ENCODE data around the gene ADGRG7. TPM values are rescaled to one million over a fixed set of nuclear protein-coding genes. Genes with fewer than 3 reads are reported as not detected.
A peak's percentile ranks its signal among the peaks of the same experiment; 100 is the strongest.
"Not testable (repeated sequence)": the region's sequence is repeated elsewhere in the genome, so short reads cannot be mapped to it uniquely, and the experiment has no call there.

Gene ADGRG7
- total RNA-seq, 6 donors from 2014 or later, result not detected

GRCh38 chr3:100665230-100665629 lies 55.8 kb downstream of the ADGRG7 start:
- no peaks in the 10 kb centered on the region for H3K9me3 ChIP-seq
- DNase-seq, result no peak
- H3K27me3 ChIP-seq, result no peaks in the 10 kb centered on the region
- 57% methylated on average over 7 of the region's 7 CpGs for WGBS, 2 donors
- no peak for ATAC-seq (ENCODE audit: low FRiP score in 2 of 2)
- H3K27ac ChIP-seq, result no peak overlapping the region
- H3K4me3 ChIP-seq, result no peak overlapping the region
- no peaks in the 10 kb centered on the region for H3K36me3 ChIP-seq
- TF ChIP-seq, protein P1, sequence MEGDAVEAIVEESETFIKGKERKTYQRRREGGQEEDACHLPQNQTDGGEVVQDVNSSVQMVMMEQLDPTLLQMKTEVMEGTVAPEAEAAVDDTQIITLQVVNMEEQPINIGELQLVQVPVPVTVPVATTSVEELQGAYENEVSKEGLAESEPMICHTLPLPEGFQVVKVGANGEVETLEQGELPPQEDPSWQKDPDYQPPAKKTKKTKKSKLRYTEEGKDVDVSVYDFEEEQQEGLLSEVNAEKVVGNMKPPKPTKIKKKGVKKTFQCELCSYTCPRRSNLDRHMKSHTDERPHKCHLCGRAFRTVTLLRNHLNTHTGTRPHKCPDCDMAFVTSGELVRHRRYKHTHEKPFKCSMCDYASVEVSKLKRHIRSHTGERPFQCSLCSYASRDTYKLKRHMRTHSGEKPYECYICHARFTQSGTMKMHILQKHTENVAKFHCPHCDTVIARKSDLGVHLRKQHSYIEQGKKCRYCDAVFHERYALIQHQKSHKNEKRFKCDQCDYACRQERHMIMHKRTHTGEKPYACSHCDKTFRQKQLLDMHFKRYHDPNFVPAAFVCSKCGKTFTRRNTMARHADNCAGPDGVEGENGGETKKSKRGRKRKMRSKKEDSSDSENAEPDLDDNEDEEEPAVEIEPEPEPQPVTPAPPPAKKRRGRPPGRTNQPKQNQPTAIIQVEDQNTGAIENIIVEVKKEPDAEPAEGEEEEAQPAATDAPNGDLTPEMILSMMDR (IDR thresholded peaks at IDR 0.05), result no peak
- TF ChIP-seq POLR2A (IDR thresholded peaks at IDR 0.05), result no peak
- no peak for TF ChIP-seq POLR2AphosphoS5 (IDR thresholded peaks at IDR 0.05)
- TF ChIP-seq EP300 (IDR thresholded peaks at IDR 0.05), result no peak
- no peaks in the 10 kb centered on the region for H3K4me1 ChIP-seq

GRCh38 chr3:100666699-100667098 lies 57.3 kb downstream of the ADGRG7 start:
- not testable (repeated sequence) for H3K27me3 ChIP-seq; H3K27ac ChIP-seq; ATAC-seq (ENCODE audit: low FRiP score in 2 of 2); H3K9me3 ChIP-seq; H3K4me3 ChIP-seq; H3K4me1 ChIP-seq; H3K36me3 ChIP-seq
- 37 to 48% methylated on average over 4 to 6 of the region's 6 CpGs for WGBS, 2 donors
- peak in 1 of 2 donors; percentile 30 for DNase-seq

GRCh38 chr3:100667316-100667715 lies 57.9 kb downstream of the ADGRG7 start:
- H3K27me3 ChIP-seq; ATAC-seq (ENCODE audit: low FRiP score in 2 of 2); H3K4me3 ChIP-seq; H3K27ac ChIP-seq; H3K4me1 ChIP-seq; DNase-seq; H3K36me3 ChIP-seq; H3K9me3 ChIP-seq: not testable (repeated sequence)
- WGBS, 2 donors, result 55 to 82% methylated on average over 1 of the region's 1 CpG

GRCh38 chr3:100670995-100671394 lies 61.6 kb downstream of the ADGRG7 start:
- not testable (repeated sequence) for H3K27me3 ChIP-seq; H3K4me3 ChIP-seq; DNase-seq; ATAC-seq (ENCODE audit: low FRiP score in 2 of 2); H3K27ac ChIP-seq; H3K36me3 ChIP-seq; H3K4me1 ChIP-seq; H3K9me3 ChIP-seq
- WGBS, 2 donors, result 92 to 98% methylated on average over 2 of the region's 2 CpGs

- H3K27me3 ChIP-seq, result no peaks in the 10 kb centered on the region
- WGBS, 2 donors, result 91 to 94% methylated on average over 1 of the region's 1 CpG
- DNase-seq (no peak), ATAC-seq (ENCODE audit: low FRiP score in 2 of 2) (no peak)
- H3K36me3 ChIP-seq, result no peaks in the 10 kb centered on the region
- no peaks in the 10 kb centered on the region for H3K9me3 ChIP-seq
- H3K27ac ChIP-seq, result no peak overlapping the region
- no peak for TF ChIP-seq POLR2AphosphoS5 (IDR thresholded peaks at IDR 0.05)
- TF ChIP-seq, protein P1 (IDR thresholded peaks at IDR 0.05), result no peak
- TF ChIP-seq POLR2A (IDR thresholded peaks at IDR 0.05), result no peak
- no peak for TF ChIP-seq EP300 (IDR thresholded peaks at IDR 0.05)
- no peaks in the 10 kb centered on the region for H3K4me1 ChIP-seq
- H3K4me3 ChIP-seq, result no peak overlapping the region
Observed at GRCh38 chr3:100681496-100681895, 72.1 kb downstream of the ADGRG7 start.

DNA sequence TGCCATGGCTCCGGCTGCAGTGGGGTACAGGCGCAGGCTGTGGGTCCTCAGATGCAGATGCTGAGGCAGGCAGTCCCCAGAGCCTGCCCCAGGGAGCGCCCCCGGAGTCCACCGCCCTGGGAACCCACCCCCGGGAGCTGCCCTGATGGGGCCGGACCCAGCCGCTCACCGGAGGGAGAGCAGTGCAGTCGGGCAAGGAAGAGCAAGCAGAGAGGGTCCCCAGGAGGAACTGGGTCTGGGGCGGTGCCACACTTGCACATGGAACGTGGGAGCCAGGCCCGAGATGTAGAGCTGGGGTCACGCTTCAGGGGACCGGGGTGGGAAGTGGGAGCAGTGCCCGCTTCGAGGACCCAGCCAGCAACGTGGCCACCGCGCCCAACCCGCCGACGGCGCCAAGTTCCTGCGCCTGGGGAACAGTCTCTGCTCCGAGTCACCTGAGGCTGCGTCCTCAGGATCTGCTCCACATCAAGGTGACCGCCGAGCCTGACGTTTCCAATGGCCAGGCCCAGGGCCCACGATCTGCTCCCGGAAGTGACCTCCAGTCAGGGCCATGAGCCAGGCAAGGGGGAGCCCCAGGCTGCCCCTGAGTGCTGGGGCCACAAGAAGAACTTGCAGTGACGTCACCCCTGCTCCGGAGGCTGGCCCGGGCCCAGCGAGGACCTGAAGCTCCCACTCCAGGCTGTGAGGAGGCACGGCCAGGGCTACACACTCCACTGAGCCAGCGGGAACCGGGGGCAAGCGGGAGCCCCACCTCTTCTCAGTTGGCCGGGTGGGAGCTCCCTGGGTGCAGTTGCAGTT lies 72.9 kb downstream of the ADGRG7 start:
- Histone ChIP-seq H3K4me1 (no peaks in the 10 kb centered on the region), H3K9me3 (no peaks in the 10 kb centered on the region), H3K36me3 (no peaks in the 10 kb centered on the region), H3K4me3 (peak overlapping the region in 1 of 4 donors; percentile 8), H3K27ac (no peak overlapping the region), H3K27me3 (no peaks in the 10 kb centered on the region)
- WGBS, 2 donors, result 81 to 83% methylated on average over 35 to 38 of the region's 41 CpGs
- peak; percentile 63 to 65 for ATAC-seq (ENCODE audit: low FRiP score in 2 of 2)
- DNase-seq, result peak in 1 of 2 donors; percentile 84
- TF ChIP-seq POLR2AphosphoS5 (IDR thresholded peaks at IDR 0.05), result no peak
- TF ChIP-seq, protein P1 (IDR thresholded peaks at IDR 0.05), result no peak
